ENCODE data around the gene MAD1L1.

- TF ChIP-seq ZBTB20 (tag by site-specific recombination; IDR thresholded peaks at IDR 0.05), result no peak
- no peak for TF ChIP-seq SP2 (tag by site-specific recombination; IDR thresholded peaks at IDR 0.05)
- TF ChIP-seq ZBTB7A (tag by site-specific recombination; IDR thresholded peaks at IDR 0.05; ENCODE audit: low read depth), result no peak
- no peak for TF ChIP-seq ZNF114 (tag by site-specific recombination; IDR thresholded peaks at IDR 0.05)
- TF ChIP-seq CTCF (tag by site-specific recombination; IDR thresholded peaks at IDR 0.05), result no peak
- no peak for TF ChIP-seq ZNF202 (tag by site-specific recombination; IDR thresholded peaks at IDR 0.05; ENCODE audit: borderline replicate concordance)
- TF ChIP-seq ZNF132 (tag by site-specific recombination; IDR thresholded peaks at IDR 0.05; ENCODE audit: borderline replicate concordance), result no peak
- TF ChIP-seq ZNF664 (tag by site-specific recombination; IDR thresholded peaks at IDR 0.05), result no peak
- TF ChIP-seq REST (tag by site-specific recombination; IDR thresholded peaks at IDR 0.05), result no peak
- TF ChIP-seq MYNN (tag by site-specific recombination; IDR thresholded peaks at IDR 0.05; ENCODE audit: borderline replicate concordance), result no peak
- TF ChIP-seq ZNF24 (tag by site-specific recombination; IDR thresholded peaks at IDR 0.05), result no peak
- no peak for TF ChIP-seq PRDM1 (tag by site-specific recombination; IDR thresholded peaks at IDR 0.05)
- TF ChIP-seq ZNF280C (tag by site-specific recombination; IDR thresholded peaks at IDR 0.05), result no peak
Measured at GRCh38 chr7:1952169-1952760, 280.5 kb downstream of the MAD1L1 start.

Data from HEK293 (cell line).